HUES48 (cell line): ENCODE data around the gene ZCCHC10.

Experiments used
- H3K27ac ChIP-seq: one replicate; pipeline ENCODE4 v1.7.0; 2013; ENCODE audit warnings: low read depth, low read length, inconsistent platforms
- H3K27me3 ChIP-seq: 2 replicates; pipeline ENCODE4 v1.6.1; 2013; ENCODE audit warnings: mild to moderate bottlenecking, low read length; ENCODE audit not compliant: control insufficient read depth, insufficient read depth
- H3K36me3 ChIP-seq: 2 replicates; pipeline ENCODE4 v1.6.1; 2013; ENCODE audit warnings: low read length; ENCODE audit not compliant: control insufficient read depth, insufficient read depth
- H3K4me1 ChIP-seq: 2 replicates; pipeline ENCODE4 v1.6.1; 2013; ENCODE audit warnings: mild to moderate bottlenecking, low read length; ENCODE audit not compliant: control insufficient read depth, insufficient read depth
- H3K4me3 ChIP-seq: 2 replicates; pipeline ENCODE4 v1.5.1; 2013; ENCODE audit warnings: mild to moderate bottlenecking, low read depth, low read length
- H3K9ac ChIP-seq: 2 replicates; pipeline ENCODE4 v1.6.1; 2013; ENCODE audit warnings: mild to moderate bottlenecking, low read depth, low read length, moderate library complexity
- H3K9me3 ChIP-seq: 2 replicates; pipeline ENCODE4 v1.6.1; 2013; ENCODE audit warnings: low read length; ENCODE audit not compliant: control insufficient read depth, insufficient read depth

ZCCHC10 gene

DNA sequence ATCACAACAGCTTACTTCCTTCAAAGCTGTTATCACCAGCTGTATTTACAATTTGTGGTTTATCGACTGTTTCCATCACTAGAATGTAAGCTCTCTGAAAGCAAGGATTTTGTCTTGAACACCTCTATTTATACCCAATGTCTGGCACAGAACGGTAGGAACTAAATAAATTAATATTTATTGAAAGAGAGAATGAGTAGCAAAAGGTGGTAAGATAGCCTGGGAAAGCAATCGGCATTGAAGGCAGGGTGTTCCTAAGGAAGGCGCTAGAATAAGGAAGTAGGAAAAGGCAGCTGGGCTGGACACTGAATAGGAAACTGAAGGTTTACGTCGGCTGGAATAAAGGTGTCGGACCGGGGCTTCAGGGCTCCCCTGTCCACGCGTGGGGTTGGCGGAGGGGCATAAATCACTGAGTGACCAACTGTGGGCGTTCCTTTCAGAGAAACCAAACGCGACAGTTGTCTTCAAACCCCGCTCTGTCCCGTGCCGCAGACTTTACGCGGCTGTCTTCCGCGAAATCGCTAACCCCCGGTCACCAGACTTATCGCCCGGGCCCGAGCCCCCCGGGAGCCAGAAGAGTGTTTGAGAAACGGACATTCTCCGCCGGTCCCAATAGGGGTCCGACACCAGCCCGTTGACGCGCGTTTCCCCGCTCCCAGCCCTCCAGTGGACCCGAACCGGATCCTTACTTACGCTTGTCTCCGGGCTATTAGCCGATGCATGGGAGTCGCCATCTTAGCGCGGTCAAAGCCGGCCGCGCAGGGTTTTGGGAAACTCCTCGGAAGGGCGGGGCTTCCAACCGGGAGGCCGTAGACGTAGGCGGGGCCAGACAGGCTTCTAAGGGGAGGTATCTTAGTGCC is at the start of gene ZCCHC10:
ZCCHC10 (minus strand) TSS at position 746 of the 860 bp plus-strand sequence; CDS start at position 734, 12 bp downstream.
- Histone ChIP-seq H3K27ac (peak within 1 kb of the TSS; percentile 94), H3K4me1 (peaks cover 13% of the 10 kb centered on the region; the same call in 1 of the 2 replicates), H3K4me3 (peak within 1 kb of the TSS; percentile 99)

DNA sequence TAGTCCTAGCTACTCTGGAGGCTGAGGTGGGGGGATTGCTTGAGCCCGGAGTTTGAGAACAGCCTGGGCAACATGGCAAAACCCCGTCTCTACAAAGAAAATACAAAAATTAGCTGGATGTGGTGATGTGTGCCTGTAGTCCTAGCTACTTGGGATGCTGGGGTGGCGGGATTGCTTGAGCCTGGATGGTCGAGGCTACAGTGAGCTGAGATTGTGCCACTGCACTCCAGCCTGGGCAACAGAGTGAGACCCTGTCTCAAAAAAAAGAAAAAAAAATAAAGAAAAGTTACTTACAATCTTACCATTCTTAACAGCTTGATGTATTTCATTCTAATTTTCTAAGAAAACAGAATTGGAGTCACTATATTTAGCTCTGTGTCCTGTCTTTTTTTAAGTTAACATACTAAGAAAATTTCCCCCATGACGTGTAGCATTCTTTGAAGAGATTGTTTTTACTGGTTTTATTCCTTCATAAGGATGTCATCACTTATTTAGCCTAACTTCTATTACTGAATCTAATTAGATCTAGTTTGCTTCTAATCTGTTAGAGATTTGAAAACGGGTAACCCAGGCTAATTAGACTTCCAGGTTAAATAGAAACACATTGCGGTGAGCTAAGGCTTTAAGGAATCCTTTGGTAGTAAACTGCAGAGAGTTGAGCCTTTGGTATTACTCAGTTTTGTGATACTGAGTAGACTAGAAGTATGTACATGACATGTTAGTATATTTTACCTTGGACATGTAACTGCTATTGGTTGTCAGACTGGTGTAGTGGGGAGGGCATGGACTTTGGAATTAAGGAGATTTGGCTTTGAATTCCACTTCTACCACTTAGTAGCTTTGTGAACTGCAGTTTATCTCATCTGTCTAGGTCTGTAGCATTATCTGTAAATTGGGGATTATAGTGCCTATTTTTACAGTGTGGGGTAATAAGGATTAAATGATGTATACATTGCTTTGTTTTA is 49.5 kb upstream of the ZCCHC10 start:
- H3K27ac ChIP-seq = no peak overlapping the region
- H3K27me3 ChIP-seq = no peaks in the 10 kb centered on the region
- H3K4me1 ChIP-seq = peaks cover 10% of the 10 kb centered on the region
- H3K4me3 ChIP-seq = no peak overlapping the region
- no peak overlapping the region for H3K9ac ChIP-seq
- peaks cover 95% of the 10 kb centered on the region for H3K36me3 ChIP-seq
- no peaks in the 10 kb centered on the region for H3K9me3 ChIP-seq

More for the DNA sequence above, at the start of gene ZCCHC10:
- Histone ChIP-seq H3K36me3 (peaks cover 3% of the 10 kb centered on the region; the same call in 1 of the 2 replicates), H3K9ac (peak within 1 kb of the TSS; percentile 90), H3K27me3 (no peaks in the 10 kb centered on the region), H3K9me3 (no peaks in the 10 kb centered on the region)

DNA sequence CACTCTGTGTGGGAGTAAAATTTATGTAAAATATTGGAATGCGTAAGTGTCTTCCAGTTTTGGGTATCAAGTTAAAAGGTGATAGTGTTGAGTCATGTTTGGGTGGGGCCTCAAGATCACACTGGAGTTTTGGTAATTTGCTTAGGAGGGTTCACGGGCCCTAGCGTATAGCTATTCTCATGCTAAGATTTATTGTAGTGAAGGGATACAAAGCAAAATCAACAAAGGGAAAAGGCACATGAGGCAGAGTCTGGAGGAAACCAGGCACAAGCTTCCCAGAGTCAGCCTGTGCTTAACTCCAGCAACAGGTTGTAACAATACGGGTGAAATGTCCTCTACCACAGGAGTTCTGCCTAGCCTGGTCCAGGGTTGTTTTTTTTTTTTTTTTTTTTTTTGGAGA is 45.7 kb upstream of the ZCCHC10 start:
- Histone ChIP-seq H3K4me3 (no peak overlapping the region), H3K27ac (peak overlapping the region; percentile 28), H3K4me1 (peaks cover 10% of the 10 kb centered on the region), H3K36me3 (peaks cover 97% of the 10 kb centered on the region), H3K9me3 (no peaks in the 10 kb centered on the region), H3K9ac (no peak overlapping the region), H3K27me3 (no peaks in the 10 kb centered on the region)

DNA sequence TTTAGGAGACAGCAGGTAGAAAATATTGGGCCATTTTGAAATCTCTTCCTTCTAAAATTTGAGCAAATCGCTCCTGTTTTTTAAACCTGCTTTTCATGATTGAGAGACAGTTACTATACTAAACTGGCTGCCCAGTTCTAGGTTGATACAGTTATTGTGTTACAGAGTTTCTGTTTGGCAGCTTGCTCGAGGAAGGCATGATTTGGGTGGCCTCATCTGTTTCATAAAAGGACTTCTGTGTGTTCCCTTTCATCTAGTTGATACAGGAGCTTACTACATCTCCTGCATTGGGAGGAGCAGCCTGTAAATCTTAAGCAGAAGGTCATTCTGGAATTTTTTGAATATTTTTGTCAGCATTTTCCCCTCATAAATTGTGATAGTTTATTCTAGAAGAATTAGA is 39.7 kb upstream of the ZCCHC10 start:
- Histone ChIP-seq H3K27ac (no peak overlapping the region), H3K9ac (no peak overlapping the region), H3K27me3 (no peaks in the 10 kb centered on the region), H3K4me1 (no peaks in the 10 kb centered on the region), H3K4me3 (no peak overlapping the region), H3K36me3 (peaks cover 64% of the 10 kb centered on the region), H3K9me3 (no peaks in the 10 kb centered on the region)

DNA sequence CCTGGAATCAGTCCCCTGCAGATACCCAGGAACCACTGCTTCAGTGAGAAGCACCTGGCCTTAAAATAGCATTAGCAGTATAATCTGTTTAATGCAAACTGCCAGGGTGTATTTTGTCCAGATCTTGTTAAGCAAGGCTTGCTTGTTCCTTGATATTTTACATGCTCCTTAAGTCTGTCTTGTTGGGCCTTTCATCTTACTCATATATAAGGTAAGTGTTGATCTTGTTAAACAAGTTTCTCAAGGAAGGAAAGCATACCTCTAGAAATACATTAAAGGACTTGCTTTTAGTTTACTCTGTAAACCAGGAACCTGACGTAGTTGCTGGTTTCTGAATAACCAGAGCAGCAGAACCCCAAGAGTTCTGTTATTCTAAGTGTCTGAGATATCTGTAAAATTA is 39.1 kb upstream of the ZCCHC10 start:
- no peak overlapping the region for H3K27ac ChIP-seq

DNA sequence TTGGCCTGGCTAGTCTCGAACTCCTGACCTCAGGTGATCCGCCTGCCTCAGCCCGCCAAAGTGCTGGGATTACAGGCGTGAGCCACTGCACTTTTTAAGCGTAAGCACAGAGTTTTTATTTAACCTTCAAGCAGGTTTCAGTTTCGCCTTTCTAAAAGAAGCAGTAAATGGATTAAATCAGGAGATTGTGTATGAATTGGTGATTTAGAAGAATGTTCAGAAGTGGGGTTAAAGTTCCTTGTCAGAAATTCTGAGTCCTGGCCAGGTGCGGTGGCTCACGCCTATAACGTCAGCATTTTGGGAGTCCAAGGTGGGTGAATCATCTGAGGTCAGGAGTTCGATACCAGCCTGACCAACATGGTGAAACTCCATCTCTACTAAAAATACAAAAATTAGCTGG is 37.6 kb upstream of the ZCCHC10 start:
- Histone ChIP-seq H3K9ac (no peak overlapping the region), H3K9me3 (no peaks in the 10 kb centered on the region), H3K36me3 (peaks cover 45% of the 10 kb centered on the region), H3K4me3 (no peak overlapping the region), H3K27ac (no peak overlapping the region), H3K4me1 (no peaks in the 10 kb centered on the region), H3K27me3 (no peaks in the 10 kb centered on the region)

More for the DNA sequence above, 39.1 kb upstream of the ZCCHC10 start:
- H3K9ac ChIP-seq = no peak overlapping the region
- no peak overlapping the region for H3K4me3 ChIP-seq
- no peaks in the 10 kb centered on the region for H3K9me3 ChIP-seq
- peaks cover 60% of the 10 kb centered on the region for H3K36me3 ChIP-seq
- no peaks in the 10 kb centered on the region for H3K4me1 ChIP-seq
- H3K27me3 ChIP-seq = no peaks in the 10 kb centered on the region

DNA sequence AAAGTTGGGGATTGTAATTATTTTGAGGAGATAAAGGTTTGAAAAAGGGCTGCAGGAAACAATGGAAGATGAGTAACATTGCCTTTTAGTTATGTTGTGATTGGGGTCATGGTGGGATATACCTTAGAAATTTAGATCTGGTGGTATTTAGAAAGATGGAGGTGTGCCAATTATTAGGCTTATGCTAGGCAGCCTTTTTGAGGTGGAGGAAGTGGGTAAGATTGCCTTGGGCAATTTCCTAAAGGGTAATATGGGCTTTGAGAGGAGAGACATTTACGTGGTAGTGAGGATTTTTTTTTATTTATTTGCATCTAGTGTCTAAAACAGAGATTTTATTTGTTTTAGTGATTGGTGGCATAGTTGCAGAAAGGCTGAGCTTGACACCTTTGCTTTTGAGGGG is 35.9 kb upstream of the ZCCHC10 start:
- Histone ChIP-seq H3K27ac (no peak overlapping the region), H3K4me1 (no peaks in the 10 kb centered on the region), H3K36me3 (peaks cover 28% of the 10 kb centered on the region)

DNA sequence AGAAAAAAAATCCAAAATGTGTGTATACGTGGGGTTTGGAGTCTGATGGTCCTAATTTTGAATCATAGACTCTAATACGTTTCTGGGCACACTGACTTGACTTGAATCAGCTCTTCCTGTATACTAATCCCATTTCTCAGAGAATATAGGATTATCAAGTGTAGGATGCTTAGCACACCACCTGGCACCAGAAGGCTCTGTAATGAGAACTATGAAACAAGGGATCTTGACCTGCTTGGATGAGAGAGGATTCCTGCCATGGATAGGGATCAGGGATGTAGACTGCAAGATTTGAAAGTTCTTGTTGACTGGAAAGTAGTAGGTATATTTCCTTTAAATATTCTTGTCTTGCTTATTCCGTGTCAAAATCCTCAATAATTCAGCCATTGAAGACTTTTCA is 33.3 kb upstream of the ZCCHC10 start:
- Histone ChIP-seq H3K9me3 (no peaks in the 10 kb centered on the region), H3K4me1 (no peaks in the 10 kb centered on the region), H3K9ac (no peak overlapping the region)

More for the DNA sequence above, 35.9 kb upstream of the ZCCHC10 start:
- H3K27me3 ChIP-seq = no peaks in the 10 kb centered on the region
- H3K9ac ChIP-seq = no peak overlapping the region
- no peak overlapping the region for H3K4me3 ChIP-seq
- H3K9me3 ChIP-seq = no peaks in the 10 kb centered on the region

DNA sequence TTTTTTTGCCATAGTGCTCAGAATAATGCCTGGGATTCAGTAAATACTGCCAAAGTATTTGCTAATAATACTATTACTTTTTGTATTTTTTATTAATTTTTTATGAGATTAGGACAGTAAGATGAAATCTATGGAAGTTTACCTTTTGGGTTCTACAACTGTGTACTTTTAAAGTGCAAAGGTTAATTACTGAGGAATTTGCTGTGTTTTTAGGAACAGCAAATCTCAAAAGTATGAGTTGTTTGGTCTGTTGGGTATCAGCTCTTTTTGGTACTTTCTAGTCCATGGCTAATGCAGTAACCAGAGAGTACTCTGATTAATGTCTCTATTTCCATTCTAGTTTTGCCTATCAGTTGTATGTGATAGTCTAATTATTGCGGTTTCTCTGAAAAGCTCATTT is 30.5 kb upstream of the ZCCHC10 start:
- Histone ChIP-seq H3K4me3 (no peak overlapping the region), H3K36me3 (no peaks in the 10 kb centered on the region), H3K27ac (no peak overlapping the region), H3K4me1 (no peaks in the 10 kb centered on the region), H3K9me3 (no peaks in the 10 kb centered on the region), H3K9ac (no peak overlapping the region), H3K27me3 (no peaks in the 10 kb centered on the region)

More for the DNA sequence above, 33.3 kb upstream of the ZCCHC10 start:
- no peaks in the 10 kb centered on the region for H3K27me3 ChIP-seq
- no peak overlapping the region for H3K4me3 ChIP-seq
- no peak overlapping the region for H3K27ac ChIP-seq
- H3K36me3 ChIP-seq = peaks cover 3% of the 10 kb centered on the region

DNA sequence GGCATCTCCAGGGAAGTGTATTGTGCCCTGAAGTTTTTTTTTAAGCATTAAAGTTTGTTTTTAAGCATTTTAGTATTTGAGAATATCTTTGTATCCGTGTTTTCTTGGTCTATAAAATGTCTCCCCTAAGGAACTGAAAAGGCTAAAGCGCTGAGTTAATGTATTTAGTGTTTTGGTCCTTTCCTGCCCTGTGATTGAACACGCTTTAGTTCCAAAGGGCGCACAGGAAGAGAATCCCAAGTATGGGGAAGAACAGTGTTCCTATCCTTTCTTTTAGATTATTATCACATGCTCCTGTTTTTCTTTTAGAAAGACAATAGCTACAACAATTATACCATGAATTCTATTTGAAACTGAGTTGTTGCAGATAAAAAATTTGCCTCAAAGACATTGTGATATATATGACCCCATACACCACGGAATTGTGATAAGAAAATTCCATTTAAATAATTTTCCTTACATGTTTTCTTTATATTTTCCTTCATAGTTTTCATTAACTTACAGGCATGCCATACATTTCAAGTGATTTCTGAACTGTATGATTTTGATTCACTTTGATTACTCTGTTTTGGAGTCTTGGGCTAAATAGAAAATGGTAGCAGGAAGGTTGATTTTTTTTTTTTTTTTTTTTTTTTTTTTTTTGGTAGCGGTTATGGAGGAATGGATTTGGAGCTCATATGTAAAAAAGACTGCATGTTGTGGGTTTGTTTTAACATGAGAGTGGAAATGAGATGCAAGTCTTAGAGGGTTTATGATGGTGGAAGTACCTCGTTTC is 28.5 kb upstream of the ZCCHC10 start:
- H3K4me1 ChIP-seq = peaks cover 12% of the 10 kb centered on the region
- 0 out of 2 replicates have a peak overlapping the region, but pooled peaks have one; percentile 2 for H3K4me3 ChIP-seq
- no peaks in the 10 kb centered on the region for H3K9me3 ChIP-seq
- H3K27ac ChIP-seq = no peak overlapping the region
- H3K36me3 ChIP-seq = no peaks in the 10 kb centered on the region
- H3K9ac ChIP-seq = no peak overlapping the region
- no peaks in the 10 kb centered on the region for H3K27me3 ChIP-seq
